ENCODE results near the gene ATG101.

- TF ChIP-seq EZH2 (IDR thresholded peaks at IDR 0.05; ENCODE audit: low read depth, unreplicated experiment) (no peak), NANOG (IDR thresholded peaks at IDR 0.05; ENCODE audit: borderline replicate concordance) (no peak), CTCF (conservative IDR thresholded peaks at IDR 0.05; ENCODE audit: low read depth in 2 of 2) (no peak), ZNF331 (CRISPR knock-in tag; IDR thresholded peaks at IDR 0.05; ENCODE audit: low read depth) (no peak)
Observed at GRCh38 chr12:52062167-52063081, 7.4 kb upstream of the ATG101 start.
